ENCODE results near the gene IFT27.
"Not testable (repeated sequence)": the region's sequence is repeated elsewhere in the genome, so short reads cannot be mapped to it uniquely, and the experiment has no call there.

IFT27 gene

DNA sequence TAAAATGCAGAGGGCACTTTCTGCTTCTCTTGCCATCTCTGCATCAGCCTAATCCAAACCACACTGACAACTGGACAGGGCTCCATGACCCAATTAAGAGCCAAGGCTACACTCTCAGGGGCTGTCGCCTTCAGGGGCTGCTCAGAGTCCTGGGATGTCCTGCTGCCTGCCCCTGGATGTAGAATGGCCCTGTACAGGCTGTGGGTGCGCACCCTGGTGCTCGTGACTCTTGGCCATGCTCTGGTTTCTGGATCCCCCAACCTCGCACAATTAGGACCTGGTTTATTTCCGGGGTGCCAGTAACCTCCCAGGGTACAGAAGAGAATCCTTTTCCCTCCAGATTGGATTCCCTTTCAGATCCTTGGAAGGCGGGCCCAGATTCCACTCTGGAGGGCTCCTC lies 11.3 kb downstream of the IFT27 start:
- DNase-seq: no peak

DNA sequence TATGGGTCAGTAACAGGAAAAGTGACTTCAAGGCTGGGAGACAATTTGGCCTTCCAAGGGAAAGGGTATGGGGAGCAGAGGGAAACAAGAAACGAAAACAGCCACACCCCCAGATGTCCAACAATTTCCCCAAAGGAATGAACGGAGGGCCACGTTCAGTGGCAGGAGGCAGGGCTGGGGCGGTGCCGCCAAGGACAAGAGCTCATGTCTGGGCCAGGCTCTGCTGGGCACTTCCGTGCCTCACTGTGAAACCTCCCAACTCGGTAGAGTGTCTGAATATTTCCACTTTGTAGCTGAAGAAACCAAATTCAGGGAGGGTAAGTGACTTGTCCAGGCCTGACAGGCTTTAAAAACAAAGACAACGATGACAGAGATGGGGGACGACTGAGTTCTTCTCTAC lies 11.9 kb downstream of the IFT27 start:
- DNase-seq: no peak

DNA sequence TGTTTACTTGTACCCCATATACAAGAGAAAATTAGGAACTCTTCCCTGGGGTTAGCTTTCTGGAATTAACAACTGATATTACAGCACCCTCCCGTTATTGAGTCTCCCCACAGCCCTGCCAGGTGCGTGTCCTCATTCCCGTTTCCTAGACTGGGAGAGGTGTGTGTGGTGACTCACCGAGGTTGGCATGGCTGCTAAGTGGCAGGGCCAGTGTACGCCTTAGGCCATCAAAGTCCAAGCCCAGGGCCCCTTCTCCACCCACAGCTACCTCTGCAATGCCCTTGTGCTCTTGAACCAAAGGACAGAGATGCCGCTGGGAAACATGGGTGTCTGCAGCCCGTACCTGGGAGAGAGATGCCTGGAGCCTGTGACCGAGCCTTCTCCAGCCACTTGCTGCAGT lies 12.3 kb downstream of the IFT27 start:
- DNase-seq: no peak

DNA sequence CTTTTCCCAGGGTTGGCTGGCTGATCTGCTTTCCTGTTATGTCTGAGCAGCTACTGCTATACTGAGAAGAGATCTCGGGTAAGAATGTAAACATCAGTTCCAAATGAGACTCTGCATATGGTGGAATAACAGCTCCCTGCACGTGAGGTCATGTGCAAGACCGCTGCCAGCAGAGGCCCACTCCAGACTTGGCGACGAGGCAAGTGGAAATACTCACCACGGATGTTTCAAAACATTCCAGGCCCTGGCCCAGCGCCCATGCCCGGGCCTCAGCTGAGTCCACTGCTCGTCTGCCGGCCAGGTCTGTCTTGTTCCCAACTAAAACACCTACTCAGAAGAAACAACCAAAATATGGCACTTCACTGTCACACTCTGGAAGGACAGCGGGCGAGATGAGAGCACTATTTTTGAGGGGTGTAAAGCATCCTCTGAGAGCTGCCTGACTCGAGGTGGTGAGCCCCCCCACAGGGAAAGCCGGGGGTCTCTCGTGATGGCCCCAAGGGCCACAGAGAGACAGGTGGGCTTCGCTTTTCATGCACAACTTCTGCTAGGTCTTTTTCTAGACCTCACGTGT lies 13.1 kb downstream of the IFT27 start:
- no peak for DNase-seq

DNA sequence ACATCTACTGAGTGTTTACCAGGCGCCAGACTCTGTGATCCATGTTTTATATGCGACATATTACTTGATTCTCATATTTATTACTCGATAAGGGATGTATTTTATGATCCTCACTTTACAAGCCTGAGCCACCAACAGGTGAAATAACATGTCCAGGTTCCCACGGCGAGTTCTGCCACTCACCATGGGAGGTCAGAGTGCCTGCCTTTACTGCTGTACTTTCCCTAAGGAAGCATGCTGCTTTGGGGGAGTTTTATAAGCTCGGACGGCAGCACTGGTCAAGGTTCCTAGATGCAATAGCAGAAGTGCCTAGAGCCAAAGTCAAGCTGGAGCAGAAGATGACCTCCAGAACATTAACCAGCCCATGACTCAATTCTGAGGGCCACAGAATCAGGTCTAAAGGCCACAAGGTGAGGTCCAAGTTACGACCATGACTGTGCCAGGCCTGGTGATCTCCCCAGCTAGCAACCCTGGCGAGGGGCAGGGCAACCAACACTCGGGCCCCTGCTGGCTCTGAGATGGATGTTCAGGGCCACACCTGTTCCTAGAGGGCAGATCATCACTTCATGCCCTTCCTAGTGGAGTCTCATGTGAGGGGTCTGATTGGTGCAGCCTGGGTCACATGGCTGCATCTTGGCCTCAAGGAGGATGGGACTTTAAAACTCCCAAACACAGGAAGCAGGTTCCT lies 14.2 kb downstream of the IFT27 start:
- no peak for DNase-seq

DNA sequence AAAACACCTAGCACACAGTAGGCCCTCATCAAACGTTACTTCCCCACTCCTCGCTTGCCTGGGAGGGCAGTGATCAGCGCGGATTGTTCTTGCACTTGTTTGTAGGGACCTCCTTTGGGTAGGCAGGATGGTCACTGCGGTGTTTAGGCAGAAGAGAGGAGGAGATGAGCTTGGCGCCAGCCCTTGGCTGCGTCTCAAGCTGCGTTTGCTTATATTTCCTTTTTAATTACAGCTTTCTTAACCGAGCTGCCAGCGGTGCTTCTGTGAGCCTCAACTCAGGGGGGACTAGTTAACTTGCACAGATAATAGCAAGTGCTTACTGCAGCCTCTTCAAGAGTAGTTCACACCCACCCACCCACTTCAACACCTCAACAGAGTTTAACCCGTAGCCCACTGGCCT lies 15.1 kb downstream of the IFT27 start:
- DNase-seq: no peak

DNA sequence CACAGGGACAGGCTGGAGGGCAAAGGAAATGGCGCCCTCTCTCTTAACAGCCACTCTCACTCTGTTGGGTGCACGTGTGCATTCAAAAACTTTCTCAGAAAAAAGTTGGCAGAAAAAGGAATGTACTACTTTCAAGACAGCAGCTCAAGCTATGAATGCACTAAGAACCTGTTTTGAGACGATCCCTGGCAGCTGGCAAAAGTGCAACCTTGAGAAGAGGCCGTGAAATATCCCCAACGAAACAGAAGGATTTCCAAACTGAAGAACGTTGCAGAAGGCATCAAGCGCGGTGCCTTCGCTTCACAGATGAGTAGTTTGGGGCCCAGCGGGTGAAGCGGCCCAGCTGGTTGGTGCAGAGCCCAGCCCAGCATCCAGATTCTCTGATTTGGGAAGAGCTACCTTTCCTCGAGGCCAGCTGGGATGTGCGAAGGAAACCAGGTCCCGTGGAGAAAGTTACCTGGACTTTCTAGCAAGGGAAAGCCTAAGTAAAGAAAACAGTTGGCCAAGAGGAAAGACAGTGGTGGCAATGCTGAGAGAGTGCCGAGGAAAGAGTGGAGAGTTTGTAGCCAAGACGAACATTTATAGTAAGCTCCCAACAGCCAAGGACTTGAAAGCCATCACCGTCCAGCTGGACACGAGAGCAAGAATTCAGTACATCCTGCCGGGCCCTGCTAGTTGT lies 16.3 kb downstream of the IFT27 start:
- no peak for DNase-seq

DNA sequence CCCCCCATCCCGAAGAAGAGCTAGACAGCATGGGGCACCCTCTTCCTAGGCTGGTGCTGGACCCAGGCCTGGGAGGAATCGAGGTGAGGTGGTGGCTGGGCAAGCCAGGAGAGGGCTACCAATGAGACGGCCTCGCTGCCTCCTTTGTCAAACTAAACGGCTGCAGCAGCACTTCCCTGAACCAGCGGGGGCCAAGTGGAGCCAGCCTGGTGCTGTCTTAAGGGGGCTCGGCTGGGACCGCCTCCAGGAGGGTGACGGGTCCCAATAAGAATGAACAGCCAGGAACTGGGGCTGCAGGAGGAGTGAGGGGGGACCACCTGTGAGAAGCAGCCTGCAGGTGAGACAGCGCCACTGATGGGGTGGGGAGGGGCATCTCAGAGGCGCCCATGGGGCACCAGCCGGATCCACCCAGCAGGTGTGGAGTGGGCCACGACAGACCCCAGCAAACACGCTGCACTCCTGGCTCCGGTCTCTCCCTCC lies 17.1 kb downstream of the IFT27 start:
- no peak for DNase-seq

DNA sequence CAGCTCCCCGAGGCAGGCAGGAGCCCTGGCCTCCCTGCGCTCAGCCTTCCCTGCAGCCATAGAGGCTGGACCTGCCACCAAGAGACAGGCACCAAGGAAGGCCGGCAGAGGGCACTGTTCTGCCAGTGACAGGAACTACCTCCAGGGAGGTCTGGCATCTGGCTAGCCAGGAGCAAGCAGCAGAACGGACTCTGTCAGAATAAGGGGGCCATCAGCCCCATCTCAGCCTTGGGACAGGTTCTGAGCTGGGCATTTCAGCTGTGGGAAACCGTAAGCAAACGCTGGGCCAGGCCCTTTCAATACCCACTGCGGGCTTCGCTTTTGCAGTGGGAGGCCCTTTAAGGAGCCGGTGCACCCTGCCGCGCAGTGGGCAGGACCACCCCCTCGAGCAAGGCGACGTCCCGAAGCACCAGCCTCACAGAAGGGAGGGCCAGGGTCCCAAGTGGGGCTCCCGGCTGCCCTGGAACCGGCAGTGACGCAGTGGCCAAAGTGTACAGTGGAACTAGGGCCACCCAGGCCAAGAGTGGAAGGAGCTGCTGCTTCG lies 18.2 kb downstream of the IFT27 start:
- DNase-seq: no peak

DNA sequence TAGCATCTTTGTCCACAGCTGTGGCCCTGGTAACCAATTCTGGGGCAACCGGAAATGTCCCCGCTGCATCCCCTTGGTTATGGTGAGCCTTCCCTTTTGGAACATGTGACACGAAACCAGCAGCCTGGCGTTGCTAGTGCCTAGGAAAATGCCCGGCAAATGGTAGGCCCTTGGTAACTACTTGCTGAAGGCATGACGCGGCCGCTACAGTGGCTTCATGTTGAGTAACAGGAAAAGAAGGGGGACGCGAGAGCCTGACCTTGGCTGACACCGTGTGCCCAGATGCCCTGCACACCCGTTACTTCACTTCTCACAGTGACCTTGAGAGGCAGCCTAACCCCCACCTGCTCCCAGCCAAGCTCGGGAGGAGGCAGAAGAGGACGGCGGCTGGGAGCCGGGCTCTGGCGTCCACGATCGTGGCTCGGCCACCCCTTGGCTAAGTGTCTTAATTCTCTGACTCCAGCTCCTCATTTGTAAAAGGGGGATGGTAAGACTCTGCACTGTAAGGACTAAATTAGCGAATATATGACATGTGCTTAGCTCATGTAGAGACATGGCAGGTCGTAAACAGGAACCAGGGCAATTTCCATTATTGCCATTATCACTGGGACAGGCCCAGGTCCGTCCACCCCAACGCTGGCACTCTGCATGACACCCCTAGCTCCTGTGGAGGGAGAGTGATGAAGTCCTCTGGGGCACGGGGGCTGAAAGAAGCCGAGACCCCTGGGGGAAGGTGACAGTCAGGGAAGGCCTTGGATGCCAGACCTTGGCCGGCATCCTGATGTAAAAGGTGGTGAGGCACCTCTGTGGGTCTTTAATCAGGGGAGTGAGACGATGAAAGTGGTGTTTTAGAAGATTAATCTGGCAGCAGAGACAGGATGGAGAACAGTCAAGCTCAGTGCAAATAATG lies 18.9 kb downstream of the IFT27 start:
- DNase-seq: no peak

DNA sequence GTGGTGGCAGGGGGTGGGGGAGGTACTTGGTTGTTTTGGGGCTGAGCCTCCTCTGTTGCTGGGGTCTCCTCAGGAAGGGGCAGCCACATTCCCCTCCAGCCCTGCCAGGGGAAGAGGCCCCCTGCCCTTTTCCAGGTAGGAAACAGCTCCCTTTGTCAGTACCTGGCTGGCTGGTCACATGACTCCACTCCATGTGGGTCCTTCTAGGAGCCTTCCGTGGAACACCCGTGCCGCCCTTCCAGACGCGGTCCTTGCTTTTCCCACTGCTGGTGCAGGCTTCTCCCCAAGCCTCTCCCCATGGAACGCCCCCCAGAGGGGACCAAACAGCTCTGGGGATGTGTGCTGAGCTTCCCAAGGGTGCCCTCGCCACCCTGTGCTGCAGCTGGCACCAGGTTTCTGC lies 19.9 kb downstream of the IFT27 start:
- DNase-seq: no peak

DNA sequence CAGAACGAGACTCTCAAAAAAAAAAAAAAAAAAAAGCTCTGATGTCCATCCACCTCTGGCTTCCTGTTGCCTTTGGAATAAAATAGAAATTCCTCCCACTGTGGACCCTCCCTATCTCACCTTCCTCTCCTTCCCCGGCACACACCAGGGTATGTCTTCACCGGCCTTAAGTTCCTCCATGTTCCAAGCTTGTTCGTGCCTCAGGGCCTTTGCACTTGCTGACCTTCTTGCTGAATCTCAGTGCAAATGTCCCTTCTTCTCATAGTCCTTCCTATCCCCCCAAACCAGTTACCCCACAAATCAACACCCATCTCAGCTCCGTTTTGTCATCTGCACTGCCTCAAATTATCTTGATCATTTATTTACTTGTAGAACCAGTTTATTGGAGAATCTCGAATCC lies 20.6 kb downstream of the IFT27 start:
- DNase-seq: no peak

DNA sequence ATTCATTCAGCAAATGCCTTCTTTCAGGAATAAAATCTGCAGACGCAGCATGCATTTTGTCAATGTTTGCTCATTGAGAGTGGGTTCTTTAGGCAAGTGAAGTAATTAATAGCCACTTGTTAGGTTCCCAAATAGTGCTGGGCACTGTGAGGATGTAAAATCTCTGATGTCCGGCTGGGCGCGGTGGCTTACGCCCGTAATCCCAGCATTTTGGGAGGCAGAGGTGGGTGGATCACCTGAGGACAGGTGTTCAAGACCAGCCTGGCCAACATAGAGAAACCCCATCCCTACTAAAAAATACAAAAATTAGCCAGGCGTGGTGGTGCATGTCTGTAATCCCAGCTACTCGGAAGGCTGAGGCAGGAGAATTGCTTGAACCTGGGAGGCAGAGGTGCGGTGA lies 21.0 kb downstream of the IFT27 start:
- not testable (repeated sequence) for DNase-seq

DNA sequence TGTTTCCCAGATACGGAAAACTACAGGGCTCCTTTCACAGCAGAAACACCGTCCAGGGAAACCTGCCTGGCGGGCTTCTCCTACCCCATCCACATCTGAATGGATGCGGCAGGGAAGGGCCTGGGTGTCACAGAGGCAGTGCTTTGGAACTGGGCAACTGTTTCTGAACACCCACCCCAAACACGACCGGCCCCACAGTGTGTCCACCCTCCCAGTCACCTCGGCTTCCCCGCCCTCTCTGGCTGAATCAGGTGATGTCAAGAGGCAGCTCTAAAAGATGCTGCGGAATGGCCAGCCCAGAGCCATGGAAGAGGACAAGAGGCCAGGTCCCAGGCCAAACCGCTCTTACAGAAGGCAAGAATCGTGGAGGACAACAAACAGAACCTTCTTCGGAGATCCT lies 22.0 kb downstream of the IFT27 start:
- DNase-seq: no peak

DNA sequence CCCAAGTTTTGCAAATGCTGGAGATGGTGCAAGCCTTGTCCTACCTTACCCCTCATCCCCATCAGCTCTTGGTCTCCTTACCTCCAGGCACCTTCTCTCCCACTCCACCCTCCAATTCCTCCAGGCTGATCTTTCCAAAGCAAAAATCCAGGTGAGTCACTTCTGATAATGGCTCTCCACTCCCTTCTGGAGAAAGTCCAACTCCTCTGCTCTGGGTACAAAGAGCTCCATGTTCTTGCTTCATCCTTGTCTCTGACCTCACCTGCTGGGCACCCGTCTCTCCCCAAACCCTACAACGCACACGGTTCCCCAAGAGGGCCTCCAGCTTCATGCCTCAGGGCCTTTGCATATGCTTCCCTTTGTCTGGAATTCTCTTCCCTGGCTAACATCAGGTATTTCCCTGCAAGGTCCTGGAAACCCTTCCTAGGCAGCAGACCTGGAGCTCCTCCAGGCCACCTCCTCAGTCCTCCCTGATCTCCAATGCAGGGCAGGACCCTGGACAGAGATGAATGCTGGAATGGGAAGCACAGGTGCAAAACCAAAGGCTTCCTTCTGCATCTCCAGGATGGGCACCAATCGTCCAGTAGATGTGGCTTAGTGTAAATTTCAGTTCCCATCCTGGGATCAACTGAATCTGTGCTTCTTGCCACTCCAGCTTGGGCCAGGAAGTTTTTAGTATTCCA lies 22.7 kb downstream of the IFT27 start:
- no peak for DNase-seq

DNA sequence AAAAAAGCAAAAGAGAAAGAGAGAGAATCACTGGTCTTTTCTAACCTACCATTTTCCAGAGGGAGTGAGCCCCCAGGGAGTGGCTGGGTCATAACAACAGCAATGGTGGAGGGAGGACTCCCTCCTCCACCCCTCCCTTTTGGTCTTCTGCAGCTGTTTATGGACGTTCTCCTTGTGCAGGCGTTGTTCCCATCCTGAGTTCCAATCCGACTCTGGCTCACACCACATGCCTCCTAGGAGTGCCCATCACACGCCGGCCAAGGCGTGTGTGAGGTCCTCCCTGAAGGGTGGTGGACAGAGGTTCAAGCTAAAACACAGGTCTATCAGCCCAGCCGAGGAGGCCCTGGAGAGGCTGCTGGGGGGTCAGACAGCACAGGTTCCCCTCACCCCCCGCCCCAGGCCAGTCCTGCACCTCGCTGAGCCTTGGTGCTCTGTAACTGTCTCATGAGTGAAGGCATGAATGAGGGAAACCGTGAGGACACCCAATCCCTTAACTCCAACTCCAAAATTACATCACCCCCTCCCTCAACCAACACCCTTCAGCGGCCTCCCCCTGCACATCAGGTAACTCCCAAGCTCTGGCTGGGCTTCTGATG lies 29.4 kb downstream of the IFT27 start:
- no peak for DNase-seq

DNA sequence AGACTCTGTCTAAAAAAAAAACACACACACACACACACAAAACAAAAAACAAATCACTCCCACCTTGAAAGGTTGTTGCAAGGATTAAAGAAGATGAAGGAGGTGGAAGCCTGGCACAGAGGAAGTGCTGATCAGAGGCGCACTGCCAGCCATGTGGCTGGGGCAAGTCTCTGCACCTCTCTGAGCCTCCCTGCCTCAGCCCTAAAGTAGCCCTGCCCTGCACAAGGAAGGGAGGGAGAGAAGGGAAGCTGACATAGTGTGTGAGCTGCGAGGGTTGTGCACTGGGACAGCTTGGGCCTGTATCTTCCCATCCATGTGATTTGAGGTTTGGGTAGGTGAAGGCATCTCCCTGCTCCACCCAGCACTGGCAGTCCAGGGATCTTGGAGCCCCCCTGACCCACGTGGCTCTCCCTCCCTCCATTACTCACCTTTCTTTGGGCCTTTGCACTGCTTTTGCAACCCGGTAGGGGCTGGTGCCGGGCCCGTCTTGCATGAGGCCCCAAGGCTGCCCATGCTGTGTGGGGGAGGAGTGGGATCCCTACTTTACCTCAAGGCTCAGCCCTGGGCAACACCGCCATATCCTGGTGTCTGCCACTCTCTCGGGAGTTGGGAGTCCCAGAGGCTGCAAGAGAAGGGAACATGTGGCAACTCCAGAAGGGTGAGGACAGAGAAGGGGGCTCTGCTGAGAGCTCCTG lies 30.5 kb downstream of the IFT27 start:
- DNase-seq: no peak

DNA sequence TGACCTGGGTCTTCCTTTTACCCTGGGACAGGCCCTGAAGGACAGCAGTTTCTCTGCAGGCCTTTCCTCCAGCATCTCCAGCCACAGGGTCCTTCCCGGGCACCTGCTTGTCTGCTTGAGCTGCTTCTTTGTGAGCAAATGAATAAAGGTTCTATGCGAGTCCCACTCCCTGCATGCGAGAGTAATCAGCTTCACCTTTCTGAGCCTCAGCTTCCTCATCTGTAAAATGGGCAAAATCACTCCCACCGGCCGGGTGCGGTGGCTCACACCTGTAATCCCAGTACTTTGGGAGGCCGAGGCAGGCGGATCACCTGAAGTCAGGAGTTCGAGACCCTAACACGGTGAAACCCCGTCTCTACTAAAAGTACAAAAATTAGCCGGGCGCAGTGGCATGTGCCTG lies 31.1 kb downstream of the IFT27 start:
- DNase-seq: no peak

DNA sequence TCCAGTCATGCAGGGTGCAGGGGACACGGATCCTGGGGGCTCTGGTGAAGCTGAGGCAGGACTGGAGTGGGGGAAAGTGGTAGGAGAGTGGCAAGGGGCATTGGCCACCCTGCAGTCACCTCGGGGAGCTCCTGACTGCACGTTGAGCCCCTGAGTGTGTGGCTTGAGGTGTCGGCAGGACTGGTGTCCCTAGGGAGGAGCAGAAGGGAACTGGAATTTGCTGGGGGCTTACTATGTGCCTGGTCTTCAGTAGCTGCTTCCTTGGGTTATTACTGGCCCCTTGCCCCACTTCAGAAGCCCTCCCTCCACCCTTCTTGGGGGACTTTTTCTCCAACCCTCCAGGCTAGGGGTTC lies 31.5 kb downstream of the IFT27 start:
- no peak for DNase-seq

DNA sequence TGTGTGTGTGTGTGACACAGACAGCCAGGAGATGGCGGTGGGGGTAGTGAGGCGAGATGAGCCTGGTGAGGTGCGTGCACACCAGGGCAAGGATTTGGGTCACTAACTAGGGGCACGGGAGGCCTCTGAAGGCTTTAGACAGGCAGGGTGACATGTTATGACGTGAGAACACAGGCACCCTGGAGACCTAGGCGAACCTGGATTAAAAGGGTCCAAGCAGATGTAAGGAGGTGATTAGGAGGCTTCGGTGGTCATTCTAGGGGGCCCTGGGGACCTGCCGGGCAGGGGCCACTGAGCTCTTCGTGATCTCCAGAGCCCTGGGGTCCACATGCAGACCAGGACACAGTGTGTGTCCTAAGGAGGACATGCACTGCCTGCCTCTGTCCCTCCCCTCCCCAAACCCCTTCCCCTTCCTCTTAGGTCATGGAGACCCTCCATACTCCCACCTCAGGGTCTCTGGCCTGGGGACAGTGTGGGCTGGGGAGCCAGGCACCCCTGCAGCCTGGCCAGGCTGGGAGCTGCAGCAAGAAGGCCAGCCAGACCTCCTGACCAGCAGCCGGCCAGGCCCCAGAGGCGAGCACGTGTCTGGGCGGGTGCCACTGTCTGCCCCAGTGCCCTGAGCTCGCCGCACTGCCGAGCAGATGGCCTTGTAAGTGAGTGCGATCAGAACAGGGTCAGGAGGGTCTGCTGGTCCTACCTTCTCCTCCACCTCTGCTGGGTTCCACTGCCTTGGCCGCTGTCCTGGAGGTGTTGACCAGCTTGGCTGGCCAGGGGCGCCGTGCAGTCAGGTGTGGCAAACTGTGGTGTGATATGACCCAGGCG lies 32.1 kb downstream of the IFT27 start:
- DNase-seq: no peak

DNA sequence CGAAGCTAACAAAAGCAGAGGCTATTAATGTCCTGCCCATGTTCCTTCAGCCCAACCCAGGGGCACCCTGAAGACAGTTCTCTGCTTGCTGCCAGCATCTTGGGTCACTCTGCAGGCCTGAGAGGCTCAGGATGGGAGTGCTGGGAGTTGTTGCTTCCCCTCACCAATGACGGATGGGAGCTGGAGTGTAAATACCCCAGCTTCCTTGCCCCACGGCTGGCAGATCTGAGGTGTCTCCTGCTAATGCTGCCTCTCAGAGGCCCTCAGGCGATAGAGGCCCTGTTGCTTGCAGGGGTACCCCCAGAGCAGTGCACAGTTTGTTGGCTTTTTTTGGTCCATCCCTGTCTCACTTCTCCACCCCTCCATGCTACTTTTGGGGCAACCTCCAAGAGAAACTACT lies 32.9 kb downstream of the IFT27 start:
- DNase-seq: no peak

Data from activated gamma-delta T cell (primary cell).